Rectal smooth muscle tissue (tissue), 1 donor: ENCODE results near the gene IL17RE.
"Not testable (repeated sequence)": the region's sequence is repeated elsewhere in the genome, so short reads cannot be mapped to it uniquely, and the experiment has no call there.

Source experiments
- H3K27ac ChIP-seq: one replicate; pipeline ENCODE4 v1.7.0; 2013; ENCODE audit warnings: low read depth, low read length, inconsistent platforms
- H3K27me3 ChIP-seq: one replicate; pipeline ENCODE4 v1.7.0; 2013; ENCODE audit warnings: low read length; ENCODE audit not compliant: control insufficient read depth, insufficient read depth
- H3K36me3 ChIP-seq: one replicate; pipeline ENCODE4 v1.7.0; 2013; ENCODE audit warnings: low read length; ENCODE audit not compliant: control insufficient read depth, insufficient read depth
- H3K4me1 ChIP-seq: one replicate; pipeline ENCODE4 v1.7.0; 2013; ENCODE audit warnings: low read length; ENCODE audit not compliant: control insufficient read depth, insufficient read depth
- H3K4me3 ChIP-seq: one replicate; pipeline ENCODE4 v1.7.0; 2013; ENCODE audit warnings: low read length
- H3K9ac ChIP-seq: one replicate; pipeline ENCODE4 v1.7.0; 2013; ENCODE audit warnings: low read length

The IL17RE gene

DNA sequence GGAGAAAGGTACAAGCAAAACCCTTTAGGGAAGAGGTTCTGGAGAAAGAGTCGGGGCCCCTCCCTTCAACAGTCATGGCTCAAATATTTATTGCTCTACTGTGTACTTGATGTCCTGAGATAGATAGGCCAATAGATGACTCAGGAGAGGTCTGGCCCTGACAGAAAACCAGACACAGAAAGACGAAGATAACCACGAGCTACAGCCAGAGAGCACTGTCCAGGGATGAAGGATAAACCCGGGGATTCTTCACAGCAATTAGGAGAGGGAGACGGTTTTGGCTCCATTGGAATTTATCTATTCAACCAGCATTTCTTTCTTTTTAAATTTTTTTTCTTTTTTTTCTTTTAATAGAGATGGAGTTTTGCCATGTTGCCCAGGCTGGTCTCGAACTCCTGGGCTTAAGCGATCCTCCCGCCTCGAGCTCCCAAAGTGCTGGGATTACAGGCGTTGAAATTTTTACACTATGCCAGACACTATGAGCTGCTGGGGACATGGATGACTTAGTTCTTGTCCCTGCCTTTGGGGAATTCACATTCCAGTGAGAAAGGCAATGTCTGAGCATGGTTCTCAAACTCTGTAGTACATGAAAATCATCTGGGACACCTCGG is 18.0 kb upstream of the IL17RE start:
- Histone ChIP-seq H3K9ac (no peak overlapping the region), H3K4me1 (no peaks in the 10 kb centered on the region), H3K27me3 (no peaks in the 10 kb centered on the region), H3K36me3 (no peaks in the 10 kb centered on the region), H3K27ac (no peak overlapping the region), H3K4me3 (no peak overlapping the region)

DNA sequence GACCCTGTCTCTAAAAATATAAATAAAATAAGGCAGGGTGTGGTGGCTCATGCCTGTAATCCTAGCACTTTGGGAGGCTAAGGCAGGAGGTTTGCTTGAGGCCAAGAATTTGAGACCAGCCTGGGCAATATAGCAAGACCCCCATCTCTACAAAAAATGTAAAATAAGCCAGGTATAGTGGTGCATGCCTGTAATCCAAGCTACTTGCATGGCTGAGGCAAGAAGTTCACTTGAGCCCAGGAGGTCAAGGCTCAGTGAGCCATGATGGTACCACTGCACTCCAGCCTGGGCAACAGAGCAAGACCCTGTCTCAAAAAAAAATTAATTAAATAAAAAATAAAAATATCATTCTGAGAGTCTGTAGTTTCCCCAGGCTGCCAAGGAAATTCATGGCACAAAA is 16.3 kb upstream of the IL17RE start:
- no peak overlapping the region for H3K27ac ChIP-seq
- H3K4me1 ChIP-seq = no peaks in the 10 kb centered on the region
- no peak overlapping the region for H3K9ac ChIP-seq
- no peaks in the 10 kb centered on the region for H3K27me3 ChIP-seq
- H3K36me3 ChIP-seq = no peaks in the 10 kb centered on the region
- H3K4me3 ChIP-seq = no peak overlapping the region

DNA sequence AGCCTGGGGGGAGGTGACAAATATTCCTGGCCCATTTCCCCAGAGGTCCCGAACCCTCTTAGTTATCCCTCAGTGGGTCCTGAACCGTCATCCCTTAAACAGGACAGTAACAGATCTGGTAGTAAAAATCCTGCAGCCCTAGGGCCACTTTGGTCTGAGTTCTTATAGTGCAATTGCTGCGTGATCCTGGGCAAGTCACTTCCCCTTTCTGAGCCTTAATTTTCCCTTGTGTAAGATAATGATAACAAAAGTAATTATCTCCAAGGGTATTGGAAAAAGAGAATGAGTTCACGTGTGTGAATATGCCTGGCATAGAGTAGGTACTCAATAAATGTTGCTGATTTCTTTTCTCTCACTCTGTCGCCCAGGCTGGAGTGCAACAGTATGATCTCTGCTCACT is 15.2 kb upstream of the IL17RE start:
- Histone ChIP-seq H3K9ac (no peak overlapping the region), H3K4me3 (no peak overlapping the region), H3K27ac (no peak overlapping the region), H3K36me3 (peaks cover 2% of the 10 kb centered on the region), H3K27me3 (no peaks in the 10 kb centered on the region), H3K4me1 (no peaks in the 10 kb centered on the region)

DNA sequence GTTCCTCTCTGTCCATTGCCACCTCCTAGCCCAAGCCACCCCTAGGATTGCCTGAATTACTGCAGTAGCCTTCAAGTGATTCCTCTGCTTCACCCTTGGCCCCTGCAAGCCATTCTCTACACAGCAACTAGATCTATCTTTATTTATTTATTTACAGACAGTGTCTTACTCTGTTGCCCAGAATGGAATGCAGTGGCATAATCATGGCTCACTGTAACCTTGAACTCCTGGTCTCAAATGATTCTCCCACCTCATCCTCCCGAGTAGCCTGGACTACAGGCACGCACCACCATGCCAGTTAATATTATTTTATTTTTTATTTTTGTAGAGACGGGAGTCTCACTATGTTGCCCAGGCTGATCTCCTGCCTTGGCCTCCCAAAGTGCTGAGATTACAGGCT is 14.1 kb upstream of the IL17RE start:
- peaks cover 11% of the 10 kb centered on the region for H3K36me3 ChIP-seq
- no peak overlapping the region for H3K4me3 ChIP-seq
- H3K27me3 ChIP-seq = no peaks in the 10 kb centered on the region
- H3K9ac ChIP-seq = no peak overlapping the region
- no peak overlapping the region for H3K27ac ChIP-seq
- no peaks in the 10 kb centered on the region for H3K4me1 ChIP-seq

DNA sequence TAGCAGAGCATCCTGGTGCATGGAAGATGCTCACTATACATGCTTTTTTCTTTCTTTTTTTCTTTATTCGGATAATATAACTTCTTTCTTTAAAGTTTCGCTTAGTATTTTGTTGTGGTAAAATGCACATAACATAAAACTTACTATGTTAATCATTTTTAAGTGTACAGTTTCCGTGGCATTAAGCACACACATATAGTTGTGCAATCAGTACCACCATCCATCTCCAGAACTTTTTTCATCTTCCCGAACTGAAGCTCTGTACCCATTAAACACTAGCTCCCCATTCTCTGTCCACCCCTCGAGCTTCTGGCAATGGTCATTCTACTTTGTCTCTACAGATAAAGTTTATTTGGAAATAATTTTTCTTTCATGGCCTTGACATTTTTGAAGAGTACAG is 13.2 kb upstream of the IL17RE start:
- Histone ChIP-seq H3K9ac (no peak overlapping the region), H3K36me3 (peaks cover 14% of the 10 kb centered on the region), H3K4me1 (no peaks in the 10 kb centered on the region), H3K27ac (no peak overlapping the region), H3K27me3 (no peaks in the 10 kb centered on the region), H3K4me3 (no peak overlapping the region)

DNA sequence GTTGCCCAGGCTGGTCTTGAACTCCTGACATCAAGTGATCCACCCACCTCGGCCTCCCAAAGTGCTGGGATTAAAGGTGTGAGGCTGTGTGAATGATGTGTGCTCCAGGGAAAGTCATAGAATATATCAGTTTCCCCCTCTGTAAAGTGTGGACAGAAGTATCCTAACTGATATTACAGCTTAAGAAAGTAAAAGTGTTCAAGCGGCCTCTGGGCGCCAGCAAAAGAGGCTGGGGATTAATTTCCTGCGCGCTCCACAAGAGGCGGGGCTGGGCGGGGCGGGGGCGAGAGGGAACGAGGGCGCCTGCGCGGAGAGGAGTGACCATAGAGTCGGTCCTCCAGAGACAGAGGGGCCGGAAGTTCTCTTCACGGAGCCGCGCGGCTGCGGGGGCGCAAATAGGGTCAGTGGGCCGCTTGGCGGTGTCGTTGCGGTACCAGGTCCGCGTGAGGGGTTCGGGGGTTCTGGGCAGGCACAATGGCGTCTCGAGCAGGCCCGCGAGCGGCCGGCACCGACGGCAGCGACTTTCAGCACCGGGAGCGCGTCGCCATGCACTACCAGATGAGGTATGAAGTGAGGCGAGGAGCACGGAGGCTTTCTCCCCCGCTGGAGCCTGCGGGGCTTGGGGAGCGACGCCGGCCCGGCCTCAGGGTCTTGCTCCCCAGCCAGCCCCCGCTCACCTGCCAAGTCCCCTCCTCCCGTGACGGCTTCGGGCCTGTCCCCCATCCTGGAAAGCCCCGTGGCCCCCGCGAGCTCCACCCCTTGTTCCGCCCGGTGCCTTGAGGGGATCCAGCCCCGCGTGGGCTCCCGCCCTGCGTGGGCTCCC is 12.2 kb upstream of the IL17RE start, which contains the start of gene JAGN1:
Gene JAGN1 (plus strand): TSS at position 362 of the 823 bp plus-strand sequence. CDS start 113 bp downstream, at position 475.
- Histone ChIP-seq H3K36me3 (peaks cover 14% of the 10 kb centered on the region), H3K4me1 (no peaks in the 10 kb centered on the region), H3K27ac (peak within 1 kb of the TSS; percentile 99), H3K9ac (peak within 1 kb of the TSS; percentile 100), H3K27me3 (no peaks in the 10 kb centered on the region), H3K4me3 (peak within 1 kb of the TSS; percentile 97)

DNA sequence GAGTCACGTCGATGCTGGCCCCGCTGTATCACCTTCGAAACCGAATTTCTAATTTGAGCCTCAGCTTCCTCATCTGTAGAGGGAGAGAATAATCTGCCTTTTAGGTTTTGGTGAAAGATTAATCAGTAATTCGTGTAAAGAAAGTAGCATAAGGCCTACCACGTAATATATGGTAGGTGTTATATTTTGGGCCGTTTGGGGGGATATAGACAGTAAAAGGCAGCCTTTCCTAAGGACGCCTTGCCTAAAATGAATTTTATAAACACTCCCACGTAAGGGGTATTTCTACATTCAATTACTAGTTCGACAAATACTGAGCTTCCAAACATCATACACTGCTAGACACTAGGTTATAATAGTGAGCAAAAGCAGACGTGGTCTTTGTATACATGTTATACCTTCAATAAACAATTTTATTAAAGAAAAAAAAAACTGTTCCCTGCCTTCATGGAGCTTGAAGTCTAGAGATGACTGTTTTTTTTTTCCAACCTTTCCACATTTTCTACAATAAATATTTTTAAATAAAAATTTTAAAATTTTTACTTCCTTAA is 11.5 kb upstream of the IL17RE start:
- Histone ChIP-seq H3K4me3 (peak overlapping the region; percentile 97), H3K4me1 (no peaks in the 10 kb centered on the region), H3K36me3 (peaks cover 14% of the 10 kb centered on the region), H3K27me3 (no peaks in the 10 kb centered on the region), H3K27ac (peak overlapping the region; percentile 99), H3K9ac (peak overlapping the region; percentile 100)

DNA sequence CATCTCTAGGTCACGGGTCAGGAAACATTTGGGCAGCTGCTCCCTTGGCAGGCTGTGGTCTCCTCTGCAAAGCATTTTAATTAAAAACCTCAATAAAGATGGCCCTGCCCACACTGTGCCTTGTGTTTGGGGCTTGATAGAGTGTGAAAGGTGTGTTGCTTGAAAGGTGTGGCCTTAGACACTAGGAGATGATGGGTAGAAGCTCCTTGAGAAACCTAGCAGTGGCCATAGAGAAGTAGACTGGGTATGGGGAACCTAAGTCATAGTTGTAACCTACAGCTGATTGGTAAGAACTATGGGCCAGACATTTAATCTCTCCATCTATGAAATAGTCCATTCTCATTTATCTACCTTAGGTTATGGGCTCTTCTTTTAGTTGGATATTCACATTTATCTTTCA is 8.9 kb upstream of the IL17RE start:
- Histone ChIP-seq H3K36me3 (peaks cover 14% of the 10 kb centered on the region), H3K27me3 (no peaks in the 10 kb centered on the region), H3K4me1 (no peaks in the 10 kb centered on the region), H3K27ac (no peak overlapping the region), H3K4me3 (no peak overlapping the region), H3K9ac (no peak overlapping the region)

DNA sequence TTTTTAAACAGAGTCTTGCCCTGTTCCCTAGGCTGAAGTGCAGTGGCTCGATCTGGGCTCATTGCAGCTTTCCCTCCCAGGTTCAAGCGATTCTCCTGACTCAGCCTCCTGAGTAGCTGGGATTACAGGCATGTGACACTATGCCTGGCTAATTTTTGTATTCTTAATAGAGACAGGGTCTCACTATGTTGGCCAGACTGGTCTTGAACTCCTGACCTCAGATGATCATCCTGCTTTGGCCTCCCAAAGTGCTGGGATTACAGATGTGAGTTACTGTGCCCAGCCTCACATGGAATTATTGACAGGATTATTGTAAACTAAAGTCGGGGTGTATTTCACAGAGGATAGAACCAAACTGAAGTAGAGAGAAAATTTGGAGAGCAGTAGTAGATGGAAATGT is 6.9 kb upstream of the IL17RE start:
- H3K36me3 ChIP-seq = peaks cover 14% of the 10 kb centered on the region
- not testable (repeated sequence) for H3K27me3 ChIP-seq, H3K4me1 ChIP-seq, H3K27ac ChIP-seq, H3K4me3 ChIP-seq, H3K9ac ChIP-seq

DNA sequence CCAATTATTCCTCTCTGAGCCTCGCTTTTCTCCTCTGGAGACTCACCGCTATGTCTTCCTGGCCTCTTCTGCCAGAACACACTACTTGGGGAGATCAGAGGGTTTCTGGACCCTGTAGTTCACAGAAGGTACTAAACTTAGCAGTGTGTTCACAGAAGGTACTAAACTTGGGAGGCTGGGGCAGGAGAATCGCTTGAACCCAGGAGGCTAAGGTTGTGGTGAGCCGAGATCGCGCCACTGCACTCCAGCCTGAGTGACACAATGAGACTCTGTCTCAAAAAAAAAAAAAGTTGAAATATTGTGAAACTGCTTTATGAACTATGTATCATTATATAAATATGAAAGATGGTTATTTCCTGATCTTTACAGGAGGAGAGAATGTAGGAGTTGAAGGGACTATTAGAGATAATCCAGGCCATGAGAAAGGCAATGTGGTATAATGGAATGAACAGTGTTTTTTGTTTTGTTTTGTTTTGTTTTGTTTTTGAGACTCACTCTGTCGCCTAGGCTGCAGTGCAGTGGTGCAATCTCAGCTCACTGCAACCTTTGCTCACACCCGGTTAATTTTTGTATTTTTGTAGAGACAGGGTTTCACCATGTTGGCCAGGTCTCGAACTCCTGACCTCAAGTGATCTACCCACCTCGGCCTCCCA is 5.8 kb upstream of the IL17RE start:
- peaks cover 14% of the 10 kb centered on the region for H3K36me3 ChIP-seq
- H3K4me3 ChIP-seq, H3K27me3 ChIP-seq, H3K27ac ChIP-seq, H3K9ac ChIP-seq, H3K4me1 ChIP-seq: not testable (repeated sequence)

DNA sequence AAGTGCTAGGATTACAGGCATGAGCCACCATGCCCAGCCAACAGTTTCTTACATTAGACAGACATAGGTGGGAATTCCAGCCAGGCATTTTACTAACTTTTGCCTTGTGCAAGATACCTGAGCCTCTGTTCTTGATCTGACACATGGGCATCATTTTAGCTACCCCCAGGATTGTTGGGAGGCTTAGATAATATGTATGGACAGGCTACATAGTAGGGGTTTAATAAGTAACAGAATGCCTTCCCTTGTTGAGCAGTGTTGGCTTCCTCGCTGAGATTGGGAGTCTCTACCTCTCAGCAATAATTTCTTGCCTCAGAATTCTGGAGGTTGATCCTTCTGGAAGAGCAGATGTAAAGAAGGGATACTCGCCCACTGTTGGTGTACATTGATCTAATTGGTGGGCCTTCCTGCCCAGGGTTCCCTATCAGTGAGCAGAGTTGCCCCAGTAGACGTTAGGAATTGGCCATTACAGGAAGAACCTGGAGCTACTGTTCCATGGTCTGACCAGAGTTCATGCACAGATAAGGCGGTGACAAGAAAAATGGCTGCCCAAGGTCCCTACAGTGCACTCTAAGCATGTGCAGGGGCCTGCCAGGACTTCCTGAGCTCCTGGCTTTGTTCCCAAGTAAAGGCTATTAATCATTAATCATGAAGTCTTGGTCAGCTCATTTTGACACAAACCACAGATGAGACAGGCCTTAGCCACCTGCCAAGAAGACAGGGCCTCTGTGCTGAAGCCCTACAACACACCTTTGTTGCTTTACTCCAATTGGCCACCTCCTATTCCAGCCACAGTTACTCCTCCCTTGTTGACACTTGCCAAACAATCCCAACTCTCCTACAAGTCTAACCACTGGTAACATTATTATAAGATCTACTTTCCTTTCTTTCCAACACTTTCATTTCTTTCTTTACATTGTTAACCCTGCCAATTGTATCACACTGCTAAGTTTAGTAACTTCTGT is 5.0 kb upstream of the IL17RE start:
- no peaks in the 10 kb centered on the region for H3K4me1 ChIP-seq

More for the DNA sequence above, 5.0 kb upstream of the IL17RE start:
- no peaks in the 10 kb centered on the region for H3K27me3 ChIP-seq
- no peak overlapping the region for H3K4me3 ChIP-seq
- no peak overlapping the region for H3K9ac ChIP-seq
- peaks cover 11% of the 10 kb centered on the region for H3K36me3 ChIP-seq
- no peak overlapping the region for H3K27ac ChIP-seq
